K562 (cell line): Measurements from ENCODE around the gene TBATA. TPM values are rescaled to one million over a fixed set of nuclear protein-coding genes. Genes with fewer than 3 reads are reported as not detected.

Experiments used
- BRF1 ChIP-seq: IDR thresholded peaks from 3 replicates; pipeline ENCODE4 v1.6.1; 2011; ENCODE audit warnings: borderline replicate concordance, mild to moderate bottlenecking; ENCODE audit not compliant: insufficient read length; ENCODE audit errors: extremely low read depth
- CBFA2T2 ChIP-seq: fragments of 450-650 bp; conservative IDR thresholded peaks from 2 replicates; pipeline ENCODE4 v1.6.1; 2017; ENCODE audit warnings: mild to moderate bottlenecking
- DIDO1 ChIP-seq: fragments of 450-650 bp; IDR thresholded peaks from 2 replicates; pipeline ENCODE4 v1.6.1; 2016; ENCODE audit warnings: low read depth, missing biosample characterization, missing genetic modification characterization
- FOXJ3 ChIP-seq: sonication (generic); formaldehyde crosslinking; IDR thresholded peaks from 2 replicates; pipeline ENCODE4 v1.4.0; 2020; ENCODE audit warnings: mild to moderate bottlenecking, missing genetic modification reagents
- HCFC1 ChIP-seq: IDR thresholded peaks from 2 replicates; pipeline ENCODE4 v1.6.1; 2012; ENCODE audit warnings: low read depth, low read length, improper control_type of control experiment
- HNRNPLL ChIP-seq: fragments of 200-400 bp; formaldehyde crosslinking; IDR thresholded peaks from 2 replicates; pipeline ENCODE4 v1.6.1; 2017; ENCODE audit warnings: low read length, low read depth, mild to moderate bottlenecking; ENCODE audit not compliant: poor library complexity, severe bottlenecking
- LCOR ChIP-seq: sonication (generic); formaldehyde crosslinking; IDR thresholded peaks from 2 replicates; pipeline ENCODE4 v1.8.0; 2022; ENCODE audit warnings: mild to moderate bottlenecking, missing genetic modification reagents
- MTA1 ChIP-seq: fragments of 450-650 bp; IDR thresholded peaks from 2 replicates; pipeline ENCODE4 v1.6.1; 2017; ENCODE audit warnings: borderline replicate concordance
- NFYB ChIP-seq: IDR thresholded peaks from 2 replicates; pipeline ENCODE4 v1.6.1; 2011; ENCODE audit warnings: mild to moderate bottlenecking, moderate library complexity; ENCODE audit not compliant: insufficient read length; ENCODE audit errors: extremely low read depth
- NRF1 ChIP-seq, 2 experiments: fragments of 450-650 bp; IDR thresholded peaks in 1 of 2; conservative IDR thresholded peaks in 1 of 2; 2 replicates each; pipeline ENCODE4 v1.6.1; 2014; ENCODE audit warnings: mild to moderate bottlenecking in 2 of 2
- SIN3B ChIP-seq: fragments of 450-650 bp; IDR thresholded peaks from 2 replicates; pipeline ENCODE4 v1.6.1; 2017; ENCODE audit warnings: low read depth, mild to moderate bottlenecking, moderate library complexity
- SOX6 ChIP-seq: fragments of 450-650 bp; IDR thresholded peaks from 2 replicates; pipeline ENCODE4 v1.6.1; 2014; ENCODE audit warnings: mild to moderate bottlenecking
- TARDBP ChIP-seq: fragments of 450-650 bp; IDR thresholded peaks from 2 replicates; pipeline ENCODE4 v1.6.1; 2016
- TEAD1 ChIP-seq, 2 experiments: fragments of 450-650 bp in 1 of 2; sonication (generic) in 1 of 2; formaldehyde crosslinking; IDR thresholded peaks; 2 replicates each; pipeline versions ENCODE4 v1.4.0 to v1.8.0; 2020 to 2022; ENCODE audit warnings: mild to moderate bottlenecking in 2 of 2, missing genetic modification reagents in 1 of 2
- ZFX ChIP-seq: sonication (generic); formaldehyde crosslinking; IDR thresholded peaks from 2 replicates; pipeline ENCODE4 v1.8.0; 2022; ENCODE audit warnings: mild to moderate bottlenecking, missing genetic modification reagents, moderate library complexity
- ZNF212 ChIP-seq: fragments of 450-650 bp; formaldehyde crosslinking; IDR thresholded peaks from 2 replicates; pipeline ENCODE4 v1.4.0; 2020; ENCODE audit warnings: mild to moderate bottlenecking
- ZNF24 ChIP-seq: fragments of 450-650 bp; IDR thresholded peaks from 2 replicates; pipeline ENCODE4 v1.6.1; 2016
- ZNF431 ChIP-seq: sonication (generic); formaldehyde crosslinking; IDR thresholded peaks from 2 replicates; pipeline ENCODE4 v1.8.0; 2022; ENCODE audit warnings: mild to moderate bottlenecking, missing genetic modification reagents
- ZNF766 ChIP-seq: fragments of 200-800 bp; sonication (Bioruptor generic); conservative IDR thresholded peaks from 2 replicates; pipeline ENCODE4 v1.6.1; 2016; ENCODE audit warnings: missing genetic modification characterization, missing compliant biosample characterization
- ZSCAN32 ChIP-seq: fragments of 450-650 bp; formaldehyde crosslinking; IDR thresholded peaks from 2 replicates; pipeline ENCODE4 v1.4.0; 2020; ENCODE audit warnings: mild to moderate bottlenecking, moderate library complexity
- polyA plus RNA-seq, 8 experiments: library from polyadenylated mRNA; depleted of rRNA in 4 of 8; stranded (reverse) in 5 of 8; unstranded in 3 of 8; fragments of >200 nt; fragmentation: Nextera tagmentation in 2 of 8; fragmentation: Illumina TruSeq in 1 of 8; extraction: Ambion mirVana in 2 of 8; extraction: Trizol in 1 of 8; gene quantifications; 2 replicates each; pipeline versions ENCODE4 v1.2.1 to v1.2.3, GENCODE V29; 2011 to 2014; ENCODE audit warnings: inconsistent platforms in 1 of 8, missing spikeins in 1 of 8
- total RNA-seq, 7 experiments: library from RNA; depleted of rRNA in 6 of 7; stranded (reverse); fragments of >200 nt in 6 of 7; fragmentation: Illumina TruSeq in 2 of 7; extraction: Trizol in 2 of 7; gene quantifications; 2 replicates each; pipeline versions ENCODE4 v1.2.1 to v1.2.3, GENCODE V29; 2011 to 2021; ENCODE audit warnings: low replicate concordance in 1 of 7
- TF ChIP-seq, protein P1 (sequence below): sonication (generic); formaldehyde crosslinking; IDR thresholded peaks from 2 replicates; pipeline ENCODE4 v1.8.1; 2023; ENCODE audit warnings: mild to moderate bottlenecking, missing genetic modification reagents
- TF ChIP-seq, protein P2 (sequence below), 2 experiments: IDR thresholded peaks; 2 replicates each; pipeline ENCODE4 v1.6.1; 2012; ENCODE audit warnings: improper control_type of control experiment in 2 of 2, low read depth in 2 of 2, low read length in 2 of 2, borderline replicate concordance in 1 of 2
- TF ChIP-seq, protein P3 (sequence below): sonication (generic); IDR thresholded peaks from 2 replicates; pipeline ENCODE4 v1.6.1; 2016
- TF ChIP-seq, protein P4 (sequence below): fragments of 450-650 bp; formaldehyde crosslinking; IDR thresholded peaks from 2 replicates; pipeline ENCODE4 v1.4.0; 2022; ENCODE audit warnings: missing genetic modification characterization

Gene TBATA
- total and polyA plus RNA-seq, 9 of the 15 experiments (the other 6 are each of a cell fraction or from before 2014, with no cell fraction given), result not detected

DNA sequence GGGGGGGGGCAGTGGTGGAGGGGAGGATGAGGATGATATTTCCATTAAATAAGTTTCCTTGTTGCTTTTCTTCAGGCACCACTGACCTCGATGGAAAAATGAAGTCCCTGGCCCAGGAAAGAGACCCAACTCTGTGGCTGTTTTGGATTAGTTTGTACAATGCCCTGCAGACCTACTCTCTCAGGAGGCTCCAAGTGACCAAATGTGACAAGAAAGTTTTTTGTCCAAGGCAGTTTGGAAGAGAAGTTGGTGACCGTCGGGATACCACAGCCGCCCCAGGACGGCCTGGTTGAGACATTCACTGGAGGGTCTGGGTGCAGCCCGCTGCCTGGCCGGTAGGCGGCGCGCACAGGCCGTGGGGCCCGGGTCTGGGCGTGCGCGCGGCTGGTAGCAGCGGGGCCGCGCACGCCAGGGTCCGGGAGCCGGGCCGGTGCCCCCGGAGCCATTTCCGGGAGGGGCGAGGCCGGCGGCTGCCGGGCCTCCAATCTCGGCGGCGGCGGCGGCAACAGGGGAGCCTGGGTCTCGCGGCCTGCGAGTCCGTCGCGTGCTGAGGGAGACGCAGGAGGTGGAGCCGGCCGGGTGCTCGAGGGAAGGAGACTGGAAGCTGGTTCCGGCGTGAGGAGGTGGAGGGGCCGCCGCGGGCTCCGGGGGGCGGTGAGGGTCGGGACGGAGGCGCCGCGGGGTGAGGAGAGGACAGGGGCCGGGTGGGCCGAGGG lies 30.5 kb upstream of the TBATA start, which contains the start of gene SGPL1 (continued):
- TF ChIP-seq HNRNPLL (no peak), TARDBP (peak; percentile 78), HCFC1 (peak; percentile 40), CBFA2T2 (no peak), NFYB (no peak), ZNF766 (CRISPR knock-in tag) (peak; percentile 82; the same call in 1 of the 2 replicates), ZFX (CRISPR knock-in tag) (peak; percentile 68), ZNF24 (peak; percentile 45; the same call in 1 of the 2 replicates), DIDO1 (no peak), TEAD1 (CRISPR knock-in tag; IDR thresholded peaks at IDR 0.05) (no peak), SOX6 (peak; percentile 50), MTA1 (no peak), FOXJ3 (CRISPR knock-in tag) (no peak), BRF1 (no peak), ZSCAN32 (CRISPR knock-in tag) (no peak), ZNF212 (CRISPR knock-in tag) (no peak), NRF1 (conservative IDR thresholded peaks at IDR 0.05 in 1 of 2, IDR thresholded peaks at IDR 0.05 in 1 of 2) (peak in 1 of 2 experiments; percentile 80; a peak in 2 of 4 replicates), ZNF431 (CRISPR knock-in tag) (no peak), LCOR (peak; percentile 54; the same call in 1 of the 2 replicates), SIN3B (peak; percentile 69)
- TF ChIP-seq, protein P1, sequence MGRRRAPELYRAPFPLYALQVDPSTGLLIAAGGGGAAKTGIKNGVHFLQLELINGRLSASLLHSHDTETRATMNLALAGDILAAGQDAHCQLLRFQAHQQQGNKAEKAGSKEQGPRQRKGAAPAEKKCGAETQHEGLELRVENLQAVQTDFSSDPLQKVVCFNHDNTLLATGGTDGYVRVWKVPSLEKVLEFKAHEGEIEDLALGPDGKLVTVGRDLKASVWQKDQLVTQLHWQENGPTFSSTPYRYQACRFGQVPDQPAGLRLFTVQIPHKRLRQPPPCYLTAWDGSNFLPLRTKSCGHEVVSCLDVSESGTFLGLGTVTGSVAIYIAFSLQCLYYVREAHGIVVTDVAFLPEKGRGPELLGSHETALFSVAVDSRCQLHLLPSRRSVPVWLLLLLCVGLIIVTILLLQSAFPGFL (CRISPR knock-in tag), result no peak
- TF ChIP-seq, protein P2, sequence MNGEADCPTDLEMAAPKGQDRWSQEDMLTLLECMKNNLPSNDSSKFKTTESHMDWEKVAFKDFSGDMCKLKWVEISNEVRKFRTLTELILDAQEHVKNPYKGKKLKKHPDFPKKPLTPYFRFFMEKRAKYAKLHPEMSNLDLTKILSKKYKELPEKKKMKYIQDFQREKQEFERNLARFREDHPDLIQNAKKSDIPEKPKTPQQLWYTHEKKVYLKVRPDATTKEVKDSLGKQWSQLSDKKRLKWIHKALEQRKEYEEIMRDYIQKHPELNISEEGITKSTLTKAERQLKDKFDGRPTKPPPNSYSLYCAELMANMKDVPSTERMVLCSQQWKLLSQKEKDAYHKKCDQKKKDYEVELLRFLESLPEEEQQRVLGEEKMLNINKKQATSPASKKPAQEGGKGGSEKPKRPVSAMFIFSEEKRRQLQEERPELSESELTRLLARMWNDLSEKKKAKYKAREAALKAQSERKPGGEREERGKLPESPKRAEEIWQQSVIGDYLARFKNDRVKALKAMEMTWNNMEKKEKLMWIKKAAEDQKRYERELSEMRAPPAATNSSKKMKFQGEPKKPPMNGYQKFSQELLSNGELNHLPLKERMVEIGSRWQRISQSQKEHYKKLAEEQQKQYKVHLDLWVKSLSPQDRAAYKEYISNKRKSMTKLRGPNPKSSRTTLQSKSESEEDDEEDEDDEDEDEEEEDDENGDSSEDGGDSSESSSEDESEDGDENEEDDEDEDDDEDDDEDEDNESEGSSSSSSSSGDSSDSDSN (IDR thresholded peaks at IDR 0.05; ENCODE audit: borderline replicate concordance in 1 of 2, low read depth in 2 of 2, low read length in 2 of 2), result peak in 1 of 2 experiments; percentile 5; a peak in 1 of 4 replicates
- TF ChIP-seq, protein P3, sequence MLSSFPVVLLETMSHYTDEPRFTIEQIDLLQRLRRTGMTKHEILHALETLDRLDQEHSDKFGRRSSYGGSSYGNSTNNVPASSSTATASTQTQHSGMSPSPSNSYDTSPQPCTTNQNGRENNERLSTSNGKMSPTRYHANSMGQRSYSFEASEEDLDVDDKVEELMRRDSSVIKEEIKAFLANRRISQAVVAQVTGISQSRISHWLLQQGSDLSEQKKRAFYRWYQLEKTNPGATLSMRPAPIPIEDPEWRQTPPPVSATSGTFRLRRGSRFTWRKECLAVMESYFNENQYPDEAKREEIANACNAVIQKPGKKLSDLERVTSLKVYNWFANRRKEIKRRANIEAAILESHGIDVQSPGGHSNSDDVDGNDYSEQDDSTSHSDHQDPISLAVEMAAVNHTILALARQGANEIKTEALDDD, result no peak
- TF ChIP-seq, protein P4, sequence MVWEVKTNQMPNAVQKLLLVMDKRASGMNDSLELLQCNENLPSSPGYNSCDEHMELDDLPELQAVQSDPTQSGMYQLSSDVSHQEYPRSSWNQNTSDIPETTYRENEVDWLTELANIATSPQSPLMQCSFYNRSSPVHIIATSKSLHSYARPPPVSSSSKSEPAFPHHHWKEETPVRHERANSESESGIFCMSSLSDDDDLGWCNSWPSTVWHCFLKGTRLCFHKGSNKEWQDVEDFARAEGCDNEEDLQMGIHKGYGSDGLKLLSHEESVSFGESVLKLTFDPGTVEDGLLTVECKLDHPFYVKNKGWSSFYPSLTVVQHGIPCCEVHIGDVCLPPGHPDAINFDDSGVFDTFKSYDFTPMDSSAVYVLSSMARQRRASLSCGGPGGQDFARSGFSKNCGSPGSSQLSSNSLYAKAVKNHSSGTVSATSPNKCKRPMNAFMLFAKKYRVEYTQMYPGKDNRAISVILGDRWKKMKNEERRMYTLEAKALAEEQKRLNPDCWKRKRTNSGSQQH, result no peak
